COLO829 (cell line): ENCODE results near the gene MRPL43.
"Not testable (repeated sequence)": the region's sequence is repeated elsewhere in the genome, so short reads cannot be mapped to it uniquely, and the experiment has no call there.

Experiments used
- DNase-seq: peaks from one replicate; pipeline ENCODE4 v3.0.0; 2012; ENCODE audit warnings: low spot score

Gene MRPL43

DNA sequence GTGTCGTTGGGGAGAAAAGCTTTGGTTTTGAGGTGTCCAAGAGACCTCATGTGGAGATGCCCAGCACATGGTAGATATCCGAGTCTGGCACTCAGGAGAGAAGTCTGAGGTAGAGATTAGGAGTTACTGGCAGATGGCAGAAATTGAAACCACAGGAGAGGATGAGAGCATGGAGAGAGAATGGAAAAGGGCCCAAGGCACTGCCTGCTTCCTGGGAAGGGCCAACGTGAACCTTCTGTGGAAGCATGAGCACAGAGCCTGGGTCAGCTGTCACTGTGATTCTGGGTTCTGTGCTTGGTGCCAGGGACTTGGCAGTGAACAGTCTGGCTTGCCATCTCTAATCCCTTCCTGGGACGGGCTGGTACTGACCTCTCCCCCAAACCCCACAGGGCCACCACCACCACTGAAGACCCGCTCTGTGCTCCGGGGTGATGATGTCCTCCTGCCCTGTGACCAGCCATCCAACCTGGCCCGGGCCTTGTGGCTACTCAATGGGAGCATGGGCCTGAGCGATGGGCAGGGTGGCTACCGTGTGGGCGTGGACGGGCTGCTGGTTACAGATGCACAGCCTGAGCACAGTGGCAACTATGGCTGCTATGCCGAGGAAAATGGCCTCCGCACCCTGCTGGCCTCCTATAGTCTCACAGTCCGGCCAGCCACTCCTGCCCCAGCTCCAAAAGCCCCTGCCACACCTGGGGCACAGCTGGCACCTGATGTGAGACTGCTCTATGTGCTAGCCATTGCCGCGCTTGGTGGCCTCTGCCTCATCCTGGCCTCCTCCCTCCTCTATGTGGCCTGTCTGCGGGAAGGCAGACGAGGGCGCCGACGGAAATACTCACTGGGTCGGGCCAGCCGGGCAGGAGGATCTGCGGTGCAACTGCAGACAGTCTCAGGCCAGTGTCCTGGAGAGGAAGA, 4.1 kb downstream of the MRPL43 start:
- DNase-seq = no peak

DNA sequence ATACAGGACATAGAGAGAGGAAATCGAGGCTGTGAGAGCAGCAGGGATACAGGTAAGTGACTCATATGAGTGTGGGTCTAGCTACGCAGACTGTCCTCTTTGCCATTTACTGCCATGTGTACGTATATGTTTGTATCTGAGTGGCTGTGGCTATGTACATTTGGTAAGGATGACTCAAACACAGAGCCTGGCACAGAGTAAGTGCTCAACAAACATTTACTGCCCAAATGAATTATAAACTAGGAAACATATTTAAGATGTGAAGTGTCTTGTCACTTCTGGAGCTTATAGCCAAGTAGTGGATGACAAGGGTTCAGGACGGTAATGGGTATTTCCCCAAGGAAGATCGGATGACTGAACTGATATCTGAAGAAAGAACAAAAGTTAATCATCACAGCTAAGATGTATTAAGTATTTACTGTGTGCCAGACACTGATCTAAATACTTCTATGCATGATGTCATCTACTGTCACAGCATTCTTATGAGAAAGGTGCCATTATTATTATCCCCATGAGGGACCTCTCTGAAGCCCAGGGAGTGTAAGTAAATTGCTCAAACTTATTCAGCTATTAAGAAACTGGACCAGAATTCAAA, 6.0 kb downstream of the MRPL43 start:
- no peak for DNase-seq

DNA sequence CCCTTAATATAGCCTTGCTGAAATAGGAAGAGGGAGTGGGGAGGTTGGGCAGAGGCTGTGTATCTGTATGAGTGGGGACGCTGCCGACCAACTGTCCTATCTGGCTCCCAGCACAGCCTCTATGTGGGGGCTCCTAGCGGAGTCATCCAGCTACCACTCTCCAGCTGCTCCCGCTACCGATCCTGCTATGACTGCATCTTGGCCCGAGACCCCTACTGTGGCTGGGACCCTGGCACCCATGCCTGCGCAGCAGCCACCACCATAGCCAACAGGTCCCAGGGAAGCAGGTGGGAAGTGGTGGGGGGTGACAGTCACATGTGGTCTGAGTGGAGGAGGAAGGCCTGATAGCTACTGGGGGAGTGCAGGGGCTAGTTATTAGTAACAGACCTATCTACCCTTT, 6.6 kb downstream of the MRPL43 start:
- DNase-seq = no peak

DNA sequence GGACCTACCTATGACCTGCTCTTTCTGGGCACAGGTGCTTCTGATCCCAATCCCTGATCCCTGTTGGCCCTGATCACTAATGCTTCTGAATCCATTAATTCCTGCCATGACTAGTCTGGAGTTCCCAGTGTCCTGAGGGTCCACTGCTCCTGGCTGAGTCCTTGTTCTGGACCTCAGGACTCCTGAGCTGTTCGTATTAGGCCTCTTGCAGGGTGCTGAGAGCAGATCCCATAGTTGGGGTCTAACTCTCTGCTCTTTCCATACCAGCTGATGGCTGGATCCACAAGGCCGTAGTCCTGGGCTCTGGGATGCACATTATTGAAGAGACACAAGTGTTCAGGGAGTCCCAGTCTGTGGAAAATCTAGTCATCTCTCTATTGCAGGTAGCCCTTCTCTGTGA, 7.0 kb downstream of the MRPL43 start:
- DNase-seq = no peak

DNA sequence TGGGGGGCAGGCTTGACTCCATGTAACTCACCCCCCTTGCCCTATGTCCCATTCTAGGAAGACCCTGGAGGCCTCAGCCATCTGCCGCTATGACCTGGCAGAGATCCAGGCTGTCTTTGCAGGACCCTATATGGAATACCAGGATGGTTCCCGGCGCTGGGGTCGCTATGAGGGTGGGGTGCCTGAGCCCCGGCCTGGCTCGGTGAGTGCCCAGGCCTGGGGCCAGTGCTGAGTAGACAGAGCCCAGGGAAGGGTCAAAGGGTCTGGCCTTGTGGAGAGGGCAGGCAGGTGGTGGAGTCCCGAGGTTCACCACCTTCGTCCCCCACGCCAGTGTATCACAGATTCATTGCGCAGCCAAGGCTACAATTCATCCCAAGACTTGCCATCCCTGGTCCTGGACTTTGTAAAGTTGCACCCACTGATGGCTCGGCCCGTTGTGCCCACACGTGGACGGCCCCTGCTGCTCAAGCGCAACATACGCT, 7.5 kb downstream of the MRPL43 start:
- DNase-seq = no peak

DNA sequence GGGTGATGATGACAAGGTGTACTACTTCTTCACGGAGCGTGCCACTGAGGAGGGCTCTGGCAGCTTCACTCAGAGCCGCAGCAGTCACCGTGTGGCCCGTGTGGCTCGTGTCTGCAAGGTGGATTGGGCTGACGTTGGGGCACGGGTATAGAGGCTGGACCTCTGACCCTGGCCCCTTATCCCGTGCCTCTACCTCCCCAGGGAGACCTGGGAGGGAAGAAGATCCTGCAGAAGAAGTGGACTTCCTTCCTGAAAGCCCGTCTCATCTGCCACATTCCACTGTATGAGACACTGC, 8.4 kb downstream of the MRPL43 start:
- DNase-seq = no peak

DNA sequence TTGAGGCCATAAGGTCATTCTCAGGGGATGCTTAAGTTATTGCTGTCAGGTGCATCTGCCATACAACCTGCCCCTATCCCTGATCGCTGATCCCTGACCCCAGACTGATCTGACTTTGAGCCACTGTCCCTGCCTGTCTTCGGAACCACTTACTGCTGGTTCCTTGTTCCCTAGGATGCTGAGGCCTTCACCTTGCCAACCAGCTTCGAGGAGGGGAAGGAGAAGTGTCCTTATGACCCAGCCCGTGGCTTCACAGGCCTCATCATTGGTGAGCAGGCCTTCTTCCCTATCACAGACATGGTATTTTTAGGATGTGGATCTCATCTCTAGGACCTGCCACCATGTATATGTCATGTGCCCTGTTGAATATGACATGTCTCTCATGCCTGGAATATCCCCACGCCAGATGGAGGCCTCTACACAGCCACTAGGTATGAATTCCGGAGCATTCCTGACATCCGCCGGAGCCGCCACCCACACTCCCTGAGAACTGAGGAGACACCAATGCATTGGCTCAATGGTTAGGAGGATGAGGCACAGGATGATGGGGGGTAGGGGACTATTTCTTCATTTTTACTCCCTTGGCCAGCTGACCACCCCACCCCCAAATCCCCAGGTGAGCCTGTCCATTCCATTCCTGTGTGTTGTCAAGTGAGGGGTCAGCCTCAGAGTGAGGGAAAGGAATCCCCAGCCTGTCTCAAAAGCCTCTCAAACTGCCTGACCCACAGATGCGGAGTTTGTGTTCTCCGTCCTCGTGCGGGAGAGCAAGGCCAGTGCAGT, 9.0 kb downstream of the MRPL43 start:
- DNase-seq = no peak

DNA sequence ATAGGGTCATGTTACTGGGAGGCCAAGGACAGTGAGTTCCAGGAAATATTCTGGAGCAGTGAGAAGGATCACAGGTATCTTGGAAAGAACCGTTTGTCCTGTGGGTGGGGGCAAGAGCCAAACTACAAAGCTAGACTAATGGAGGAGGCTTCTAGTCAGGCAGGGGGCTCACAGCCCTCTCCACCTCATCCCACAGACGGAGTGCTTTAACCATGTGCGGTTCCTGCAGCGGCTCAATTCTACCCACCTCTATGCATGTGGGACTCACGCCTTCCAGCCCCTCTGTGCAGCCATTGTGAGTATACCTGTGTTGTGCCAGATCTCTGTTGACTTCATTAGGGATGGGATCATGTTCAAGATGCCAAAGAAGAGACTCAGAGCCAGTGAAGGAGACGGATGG, 9.9 kb downstream of the MRPL43 start:
- no peak for DNase-seq

DNA sequence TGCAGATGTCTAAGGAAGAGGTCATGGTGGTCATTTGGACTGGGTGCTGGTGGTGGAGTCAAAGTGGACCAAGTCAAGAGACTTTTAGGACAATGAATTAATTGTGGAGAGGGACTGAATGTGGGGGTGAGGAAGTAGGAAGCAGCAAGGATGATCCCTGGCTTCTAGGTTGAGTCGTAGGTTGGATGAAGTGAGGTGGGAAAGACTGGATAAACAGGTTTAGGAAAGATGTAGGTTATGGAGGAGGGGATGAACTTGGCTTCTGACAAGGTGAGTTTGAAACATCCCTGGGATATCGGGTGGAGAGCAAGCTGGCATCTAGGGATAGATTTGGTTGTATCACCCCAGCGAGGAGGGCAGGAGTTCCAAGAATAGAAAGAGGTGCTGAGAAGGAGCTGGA, 10.4 kb downstream of the MRPL43 start:
- no peak for DNase-seq

DNA sequence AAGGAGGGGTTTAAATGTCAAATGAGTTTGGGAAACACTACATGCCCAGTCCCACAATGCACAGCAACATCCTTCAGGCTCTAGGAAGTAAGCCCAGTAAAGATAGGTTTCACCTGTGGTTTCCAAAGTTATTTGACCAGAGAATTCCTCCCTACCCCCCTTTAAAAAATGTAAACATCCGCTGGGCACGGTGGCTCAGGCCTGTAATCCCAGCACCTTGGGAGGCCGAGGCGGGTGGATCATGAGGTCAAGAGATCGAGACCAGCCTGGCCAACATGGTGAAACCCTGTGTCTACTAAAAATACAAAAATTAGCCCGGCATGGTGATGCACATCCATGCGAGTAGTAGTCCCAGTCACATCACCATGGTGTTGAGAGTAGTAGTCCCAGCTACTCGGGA, 11.9 kb downstream of the MRPL43 start:
- DNase-seq = not testable (repeated sequence)

DNA sequence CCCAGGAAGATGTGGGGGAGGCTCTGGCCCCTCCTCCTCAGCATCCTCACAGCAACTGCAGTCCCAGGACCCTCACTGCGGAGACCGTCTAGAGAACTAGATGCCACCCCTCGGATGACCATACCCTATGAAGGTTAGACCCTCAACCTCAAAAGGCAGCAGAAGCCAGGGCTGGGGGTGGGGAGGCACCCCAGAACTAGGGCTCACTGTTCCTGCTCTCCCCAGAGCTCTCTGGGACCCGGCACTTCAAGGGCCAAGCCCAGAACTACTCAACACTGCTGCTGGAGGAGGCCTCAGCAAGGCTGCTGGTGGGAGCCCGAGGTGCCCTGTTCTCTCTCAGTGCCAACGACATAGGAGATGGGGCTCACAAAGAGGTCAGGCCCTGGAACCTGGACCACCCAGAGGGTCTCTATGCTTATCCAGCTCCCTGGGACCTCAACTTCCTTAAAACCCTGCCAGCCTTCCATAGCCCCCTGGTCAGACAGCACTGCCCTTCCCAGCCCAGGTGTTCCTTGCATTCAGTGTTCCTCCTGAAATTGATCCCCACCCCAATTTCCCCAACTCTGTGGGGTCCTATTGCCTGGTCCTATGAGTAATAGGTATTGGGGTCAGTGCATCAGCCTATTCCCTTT, 14.3 kb downstream of the MRPL43 start:
- DNase-seq = no peak

DNA sequence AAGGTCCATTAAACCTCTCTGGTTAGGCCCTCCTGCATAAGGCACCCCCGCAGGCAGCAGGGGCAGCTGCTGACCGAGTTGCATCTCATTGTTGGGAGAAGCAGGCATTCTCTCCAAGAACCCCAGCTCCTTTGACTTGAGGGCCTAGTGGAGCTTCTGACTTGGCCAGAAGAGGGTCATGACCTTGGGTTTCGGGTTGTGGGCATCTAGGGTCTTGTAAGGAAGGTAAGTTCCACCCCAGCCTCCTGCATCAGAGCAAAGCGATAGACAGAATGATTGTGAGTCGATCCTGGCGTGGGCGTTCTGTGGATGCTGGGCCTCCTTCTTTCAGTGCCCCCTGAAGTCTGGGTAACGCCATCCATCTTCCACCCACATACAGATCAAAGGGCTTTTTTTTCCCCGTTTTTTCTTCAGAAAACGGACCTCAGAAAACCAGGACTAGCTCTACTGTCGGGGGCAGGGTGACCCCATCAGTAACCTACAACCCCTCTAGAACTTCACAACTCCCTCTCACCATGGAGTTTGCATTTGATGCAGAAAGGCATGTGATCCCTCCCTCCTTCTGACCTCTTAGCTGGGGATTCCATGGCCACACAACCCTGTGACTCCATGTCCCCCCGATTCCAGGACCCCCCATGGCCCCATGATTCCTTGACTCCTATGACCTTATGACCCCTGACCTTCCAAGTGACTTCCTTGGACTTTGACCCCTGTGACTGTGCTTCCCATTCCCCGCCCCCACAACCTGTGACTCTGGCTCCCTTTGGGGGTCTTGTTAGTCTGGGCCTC, 15.0 kb downstream of the MRPL43 start:
- DNase-seq = no peak

DNA sequence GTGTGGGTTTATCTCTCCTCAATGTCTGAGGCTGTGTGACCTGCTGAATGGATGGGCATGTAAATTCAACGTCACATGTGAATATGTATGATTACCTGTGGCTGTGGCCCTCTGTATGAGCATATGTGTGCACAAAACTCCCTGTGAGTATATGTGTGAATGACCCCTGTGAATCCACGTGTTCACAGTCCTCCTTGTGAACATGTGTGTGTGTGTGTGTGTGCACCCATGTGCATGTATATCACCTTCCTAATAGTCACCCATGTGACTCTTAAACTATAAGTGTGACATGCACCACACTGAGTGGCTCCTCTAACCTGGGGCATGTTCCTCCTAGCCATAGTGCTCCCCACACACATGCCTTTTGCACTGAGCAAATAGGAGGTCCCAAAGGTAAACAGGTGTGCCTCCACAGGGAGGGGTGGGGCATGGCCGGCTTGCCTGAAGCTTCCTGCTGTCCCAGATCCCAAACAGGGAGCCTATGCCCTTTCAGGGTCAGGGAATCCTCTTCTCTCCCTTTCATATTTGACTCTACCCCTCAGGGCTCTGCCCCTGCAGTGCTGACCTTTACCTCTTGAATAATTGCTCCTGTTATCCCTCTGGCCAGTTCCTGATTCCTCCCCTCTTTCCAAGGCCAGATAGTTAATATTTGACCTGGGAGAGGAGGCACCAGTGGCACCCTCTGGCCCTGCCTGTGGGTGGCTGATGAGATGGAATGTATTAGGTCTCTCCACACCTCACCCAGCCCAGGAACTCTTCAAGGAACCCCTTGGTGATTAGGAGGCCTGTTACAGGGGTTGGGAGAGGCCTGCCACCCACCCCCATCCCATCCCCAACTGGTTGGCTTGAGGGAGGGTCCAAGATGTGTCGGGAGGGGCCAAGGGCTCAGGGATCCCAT, 16.1 kb downstream of the MRPL43 start:
- no peak for DNase-seq

DNA sequence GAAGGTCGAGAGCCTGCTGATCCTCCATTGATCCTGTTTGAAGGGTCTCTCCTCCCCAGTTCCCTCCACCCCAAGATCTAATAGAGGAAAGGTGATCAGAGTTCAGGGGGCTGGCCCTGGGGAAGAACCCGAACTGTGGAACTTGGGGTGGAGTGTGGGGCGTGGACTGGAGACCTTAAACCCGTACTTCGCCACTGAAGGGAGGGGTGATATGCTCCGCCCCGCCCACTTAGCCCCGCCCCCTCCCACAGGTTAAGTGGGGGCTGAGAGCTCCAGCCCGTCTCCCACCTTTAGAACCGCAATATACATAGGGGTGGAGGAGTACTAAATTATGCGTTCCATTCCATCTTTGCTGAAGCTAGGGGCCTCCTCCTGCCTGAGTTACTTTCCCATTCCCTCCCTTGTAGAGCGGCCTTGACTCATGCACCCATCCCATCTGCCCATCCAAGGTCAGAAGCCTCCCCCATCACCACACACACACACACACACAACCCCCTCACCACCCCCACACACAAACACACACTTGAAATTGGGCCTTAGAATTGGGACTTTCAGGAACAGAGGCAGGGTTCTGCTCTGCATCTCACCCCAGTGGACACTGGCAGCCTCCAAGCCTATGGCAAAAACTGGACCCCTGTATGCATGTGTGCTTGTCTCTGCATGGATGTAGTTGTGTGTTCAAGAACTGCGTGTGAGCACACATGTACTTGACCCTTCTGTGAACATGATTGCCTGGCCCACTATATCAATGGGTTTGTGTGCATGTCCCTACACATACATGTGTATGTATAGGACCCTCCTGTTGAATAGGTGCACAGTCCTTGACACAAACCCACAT, 17.0 kb downstream of the MRPL43 start:
- no peak for DNase-seq

DNA sequence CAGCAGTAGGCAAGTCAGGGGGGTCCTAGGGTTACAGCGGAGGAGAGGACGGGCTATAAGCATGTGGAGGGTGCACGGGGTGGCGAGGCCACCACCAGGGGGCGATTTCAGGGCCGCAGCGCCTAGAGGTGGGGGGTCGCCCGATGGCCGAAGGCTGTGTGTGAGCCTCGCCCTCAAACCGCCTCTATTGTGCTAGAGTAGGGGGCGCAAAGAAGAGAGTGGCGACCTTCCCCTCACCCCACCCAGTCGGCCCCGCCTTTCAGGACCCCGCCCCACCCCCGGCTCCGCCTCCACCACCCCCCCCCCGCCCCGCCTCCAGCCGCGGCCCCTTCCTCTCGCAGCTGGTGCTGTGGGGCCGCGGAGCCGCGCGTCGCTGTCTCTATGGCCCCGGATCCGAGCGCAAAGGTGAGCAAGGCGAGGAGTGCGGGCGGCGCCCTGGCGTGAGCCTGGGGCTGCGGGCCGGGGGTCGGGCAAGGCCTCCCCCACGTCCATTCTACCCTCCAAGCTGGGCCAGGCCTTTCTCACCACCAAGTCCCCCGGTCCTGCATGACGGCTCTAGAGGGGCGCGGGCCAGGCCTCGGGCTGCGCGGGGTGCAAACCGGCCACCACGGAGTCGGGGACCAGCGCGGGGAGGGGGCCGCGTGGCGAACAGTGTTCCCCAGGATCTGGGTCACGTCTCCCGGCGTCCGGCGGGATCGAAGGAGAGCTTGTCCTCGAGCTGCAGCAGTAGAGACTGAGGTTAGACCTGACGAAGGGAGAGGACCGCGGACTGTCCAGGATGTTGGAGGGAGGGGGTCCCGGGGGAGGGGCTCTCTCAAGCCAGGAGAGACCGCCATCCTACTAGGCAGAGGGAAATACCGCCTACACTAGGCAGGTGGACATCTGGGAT, 17.9 kb downstream of the MRPL43 start, which contains the start of gene SEMA4G:
SEMA4G (plus strand) TSS at position 318 of the 889 bp plus-strand sequence. CDS start 3,409 bp downstream, outside the sequence.
- DNase-seq = peak; percentile 4

DNA sequence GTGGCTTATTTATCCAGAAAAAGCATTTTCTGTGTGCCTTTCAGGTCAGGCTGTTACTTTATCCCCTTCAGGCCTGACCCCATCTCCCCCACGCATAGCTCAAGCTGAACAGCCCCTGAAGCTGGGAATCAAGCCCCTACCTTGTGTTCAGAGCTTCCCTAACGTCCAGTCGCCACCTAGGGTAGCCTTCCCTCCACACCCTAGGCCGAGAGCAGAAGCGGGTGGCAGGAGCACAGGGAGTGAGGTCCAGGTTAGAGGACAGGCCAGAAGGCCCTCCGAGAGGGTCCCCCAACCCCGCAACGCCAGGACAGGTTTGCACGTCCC, 18.5 kb downstream of the MRPL43 start:
- no peak for DNase-seq

DNA sequence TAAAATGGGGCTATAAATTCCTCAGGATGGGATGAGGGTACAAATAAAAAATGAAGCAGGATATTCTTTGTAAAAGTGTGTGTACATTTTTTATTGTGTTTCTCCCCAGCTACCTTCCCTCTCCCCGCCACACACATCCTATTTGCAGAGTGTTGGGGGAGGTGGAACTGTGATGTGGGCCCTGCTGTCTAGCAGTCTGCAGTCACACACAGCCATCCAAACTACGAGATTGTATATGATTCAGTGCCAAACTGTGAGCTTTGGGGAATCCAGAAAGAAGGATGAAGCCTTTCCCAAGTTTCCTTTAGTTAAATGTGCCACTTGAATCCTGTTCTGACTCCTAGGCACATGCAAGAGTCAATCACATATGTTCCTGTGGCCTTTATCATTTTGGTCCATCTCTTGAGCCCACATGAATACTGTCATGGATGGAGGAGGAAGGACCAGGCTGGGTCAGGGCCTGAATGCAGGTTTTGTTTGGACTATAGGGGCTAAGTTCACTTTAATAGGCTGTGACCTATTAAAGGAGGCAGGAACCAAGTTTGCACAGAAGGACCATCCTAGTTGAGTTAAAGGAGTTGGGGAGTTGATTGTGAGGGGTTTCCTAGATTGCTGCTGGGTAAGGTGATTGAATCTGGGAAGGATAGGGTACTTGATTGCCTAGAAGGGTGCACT, 19.1 kb downstream of the MRPL43 start:
- no peak for DNase-seq

DNA sequence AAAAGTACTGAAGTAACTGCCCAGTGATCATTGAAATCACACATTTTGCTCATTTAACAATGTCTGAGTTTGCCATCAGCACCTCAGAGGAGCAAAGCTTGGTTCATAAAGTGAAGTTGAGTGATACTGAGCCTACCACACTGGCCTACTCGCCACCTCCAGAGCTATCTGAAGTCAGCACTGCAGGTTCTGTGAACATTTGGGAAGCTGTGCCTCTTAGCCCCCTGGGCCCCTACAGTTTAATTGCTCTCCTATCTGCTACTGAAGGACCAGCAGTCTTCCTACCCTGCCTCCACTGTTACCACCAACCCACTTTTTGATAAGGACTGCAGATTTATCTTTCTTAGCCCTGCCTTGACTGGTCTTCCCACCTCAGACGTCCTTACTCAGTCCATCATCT, 20.0 kb downstream of the MRPL43 start:
- DNase-seq = no peak
